NCI-H1092 treated with DMSO at 0.1 percent for 48 hours (cell line): ENCODE results near the gene TMEM212.

Experiments used
- DNase-seq: peaks from one replicate; lab custom pipeline; 2025; lab: John Stamatoyannopoulos, UW

The TMEM212 gene

GRCh38 chr3:171834461-171834801 lies 8.7 kb upstream of the TMEM212 start:
- no peak for DNase-seq

- no peak for DNase-seq
These were observed 8.0 kb upstream of the TMEM212 start for GRCh38 chr3:171835116-171835515.

GRCh38 chr3:171835613-171836012 lies 7.5 kb upstream of the TMEM212 start:
- DNase-seq = no peak

GRCh38 chr3:171836855-171837254 lies 6.3 kb upstream of the TMEM212 start:
- no peak for DNase-seq

- DNase-seq = no peak
These were observed 5.5 kb upstream of the TMEM212 start for GRCh38 chr3:171837698-171838097.

GRCh38 chr3:171838218-171838720 lies 4.9 kb upstream of the TMEM212 start:
- DNase-seq = no peak

- DNase-seq = no peak
These were observed 3.9 kb upstream of the TMEM212 start for GRCh38 chr3:171839270-171839669.

- DNase-seq = no peak
These were observed 2.7 kb upstream of the TMEM212 start for GRCh38 chr3:171840445-171840810.

- no peak for DNase-seq
These were observed 2.1 kb upstream of the TMEM212 start for GRCh38 chr3:171840811-171841619.

GRCh38 chr3:171841620-171842000 lies 1.5 kb upstream of the TMEM212 start:
- no peak for DNase-seq

GRCh38 chr3:171844873-171845272 lies 1.7 kb downstream of the TMEM212 start:
- DNase-seq = no peak

GRCh38 chr3:171845481-171846284 lies 2.5 kb downstream of the TMEM212 start:
- no peak for DNase-seq

GRCh38 chr3:171846597-171846996 lies 3.4 kb downstream of the TMEM212 start:
- no peak for DNase-seq

GRCh38 chr3:171847133-171847532 lies 4.0 kb downstream of the TMEM212 start:
- no peak for DNase-seq

- DNase-seq = no peak
These were observed 4.6 kb downstream of the TMEM212 start for GRCh38 chr3:171847595-171848259.

GRCh38 chr3:171849617-171850319 lies 6.6 kb downstream of the TMEM212 start:
- no peak for DNase-seq

- no peak for DNase-seq
These were observed 7.3 kb downstream of the TMEM212 start for GRCh38 chr3:171850320-171850959.

- no peak for DNase-seq
These were observed 8.0 kb downstream of the TMEM212 start for GRCh38 chr3:171850960-171851659.

- no peak for DNase-seq
These were observed 8.5 kb downstream of the TMEM212 start for GRCh38 chr3:171851660-171852058.

- DNase-seq = no peak
These were observed 11.6 kb downstream of the TMEM212 start for GRCh38 chr3:171854649-171855305.
